C4-2B (cell line): ENCODE measurements around the gene BUD31.

Experiments
- H3K27ac ChIP-seq: fragments of 450-650 bp; 2 replicates; pipeline ENCODE4 v1.5.1; 2017
- CTCF ChIP-seq: fragments of 450-650 bp; conservative IDR thresholded peaks from 2 replicates; pipeline ENCODE4 v1.5.1; 2017; ENCODE audit warnings: mild to moderate bottlenecking
- ZFX ChIP-seq: fragments of 450-650 bp; IDR thresholded peaks from 2 replicates; pipeline ENCODE4 v1.6.1; 2017

Gene BUD31

GRCh38 chr7:99433158-99433557, 24.4 kb downstream of the BUD31 start:
- H3K27ac ChIP-seq: no peak overlapping the region

GRCh38 chr7:99437946-99438572, 29.3 kb downstream of the BUD31 start:
- no peak for TF ChIP-seq ZFX
- TF ChIP-seq CTCF: no peak
- peak overlapping the region; percentile 88 for H3K27ac ChIP-seq

More at GRCh38 chr7:99433158-99433557, 24.4 kb downstream of the BUD31 start:
- TF ChIP-seq ZFX (no peak), CTCF (no peak)

- peak within 1 kb of the TSS; percentile 88 for H3K27ac ChIP-seq
- TF ChIP-seq ZFX (peak; percentile 33; the same call in 1 of the 2 replicates), CTCF (no peak)
Measured at GRCh38 chr7:99438573-99439480, 30.1 kb downstream of the BUD31 start, which contains the start of the genes CPSF4 and PTCD1. Gene CPSF4 (plus strand): TSS chr7:99438943. CDS start chr7:99439083, 140 bp downstream. Gene PTCD1 (minus strand): TSS chr7:99438798. CDS start chr7:99435242, 3,556 bp downstream.

- no peak for TF ChIP-seq ZFX
- TF ChIP-seq CTCF: no peak
- H3K27ac ChIP-seq: peak overlapping the region; percentile 88
Measured at GRCh38 chr7:99440195-99440594, 31.4 kb downstream of the BUD31 start.

GRCh38 chr7:99446096-99446495, 37.3 kb downstream of the BUD31 start:
- TF ChIP-seq ZFX (no peak), CTCF (no peak)
- H3K27ac ChIP-seq: no peak overlapping the region

- no peak for TF ChIP-seq ZFX
- no peak; the same call in 1 of the 2 replicates for TF ChIP-seq CTCF
- no peak overlapping the region for H3K27ac ChIP-seq
Measured at GRCh38 chr7:99447943-99448342, 39.2 kb downstream of the BUD31 start.

GRCh38 chr7:99448855-99449254, 40.1 kb downstream of the BUD31 start:
- TF ChIP-seq ZFX (no peak), CTCF (no peak)
- H3K27ac ChIP-seq: no peak overlapping the region
